ENCODE data around the gene B4GALT3.

The B4GALT3 gene

DNA sequence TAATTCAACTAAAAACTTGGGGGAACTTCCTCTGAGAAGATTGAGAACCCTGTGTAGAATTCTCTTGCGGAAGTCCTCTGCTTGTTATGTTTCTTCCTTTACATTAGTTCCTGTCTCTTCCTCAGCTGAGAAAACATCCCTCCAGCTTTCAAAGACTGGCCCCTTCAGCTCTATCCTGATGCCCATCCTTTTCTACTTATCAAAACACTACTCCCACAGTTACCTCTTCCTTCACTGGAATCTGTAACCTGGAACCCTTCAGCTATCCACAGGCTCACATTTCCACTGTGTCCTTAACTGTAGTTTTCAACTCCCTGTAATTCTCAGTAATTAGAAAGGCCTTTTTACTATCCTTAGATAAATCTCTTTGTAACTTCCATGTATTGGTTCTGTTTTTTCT, 38.9 kb downstream of the B4GALT3 start:
- Histone ChIP-seq H3K27ac (no peak overlapping the region), H3K4me3 (no peak overlapping the region)
- DNase-seq (ENCODE audit: low spot score), result no peak
- TF ChIP-seq, protein P1, sequence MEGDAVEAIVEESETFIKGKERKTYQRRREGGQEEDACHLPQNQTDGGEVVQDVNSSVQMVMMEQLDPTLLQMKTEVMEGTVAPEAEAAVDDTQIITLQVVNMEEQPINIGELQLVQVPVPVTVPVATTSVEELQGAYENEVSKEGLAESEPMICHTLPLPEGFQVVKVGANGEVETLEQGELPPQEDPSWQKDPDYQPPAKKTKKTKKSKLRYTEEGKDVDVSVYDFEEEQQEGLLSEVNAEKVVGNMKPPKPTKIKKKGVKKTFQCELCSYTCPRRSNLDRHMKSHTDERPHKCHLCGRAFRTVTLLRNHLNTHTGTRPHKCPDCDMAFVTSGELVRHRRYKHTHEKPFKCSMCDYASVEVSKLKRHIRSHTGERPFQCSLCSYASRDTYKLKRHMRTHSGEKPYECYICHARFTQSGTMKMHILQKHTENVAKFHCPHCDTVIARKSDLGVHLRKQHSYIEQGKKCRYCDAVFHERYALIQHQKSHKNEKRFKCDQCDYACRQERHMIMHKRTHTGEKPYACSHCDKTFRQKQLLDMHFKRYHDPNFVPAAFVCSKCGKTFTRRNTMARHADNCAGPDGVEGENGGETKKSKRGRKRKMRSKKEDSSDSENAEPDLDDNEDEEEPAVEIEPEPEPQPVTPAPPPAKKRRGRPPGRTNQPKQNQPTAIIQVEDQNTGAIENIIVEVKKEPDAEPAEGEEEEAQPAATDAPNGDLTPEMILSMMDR (IDR thresholded peaks at IDR 0.05), result no peak

GRCh38 chr1:161137881-161138280, 39.4 kb downstream of the B4GALT3 start:
- DNase-seq (ENCODE audit: low spot score), result no peak
- H3K4me3 ChIP-seq, result no peak overlapping the region
- no peak overlapping the region for H3K27ac ChIP-seq
- TF ChIP-seq, protein P1 (IDR thresholded peaks at IDR 0.05), result no peak

- DNase-seq (ENCODE audit: low spot score), result no peak
- Histone ChIP-seq H3K27ac (peak overlapping the region; percentile 95 to 98), H3K4me3 (peak overlapping the region; percentile 85)
- TF ChIP-seq, protein P1 (IDR thresholded peaks at IDR 0.05), result no peak
Observed at GRCh38 chr1:161133220-161133740, 44.0 kb downstream of the B4GALT3 start.

GRCh38 chr1:161132410-161133219, 44.7 kb downstream of the B4GALT3 start, which contains the start of gene DEDD:
Gene DEDD, minus strand, starts transcription at chr1:161132667. Its CDS starts 8,205 bp downstream, at chr1:161124462.
- peak within 1 kb of the TSS; percentile 95 to 98 for H3K27ac ChIP-seq
- peak within 1 kb of the TSS; percentile 85 for H3K4me3 ChIP-seq
- peak; percentile 98 for DNase-seq (ENCODE audit: low spot score)
- TF ChIP-seq, protein P1 (IDR thresholded peaks at IDR 0.05), result no peak

GRCh38 chr1:161131523-161132409, 45.5 kb downstream of the B4GALT3 start:
- DNase-seq (ENCODE audit: low spot score), result peak; percentile 81
- Histone ChIP-seq H3K4me3 (peak overlapping the region; percentile 85), H3K27ac (peak overlapping the region; percentile 95 to 98)
- TF ChIP-seq, protein P1 (IDR thresholded peaks at IDR 0.05), result no peak

GRCh38 chr1:161130266-161130665, 47.0 kb downstream of the B4GALT3 start:
- Histone ChIP-seq H3K27ac (no peak overlapping the region), H3K4me3 (peak overlapping the region; percentile 22)
- no peak for DNase-seq (ENCODE audit: low spot score)
- TF ChIP-seq, protein P1 (IDR thresholded peaks at IDR 0.05), result no peak
